ENCODE data around the gene RAB10. TPM values are rescaled to one million over a fixed set of nuclear protein-coding genes. Genes with fewer than 3 reads are reported as not detected.
"Not testable (repeated sequence)": the region's sequence is repeated elsewhere in the genome, so short reads cannot be mapped to it uniquely, and the experiment has no call there.

RAB10 gene
- total RNA-seq, 1 donor from 2014 or later: 181 TPM

- H3K36me3 ChIP-seq: no peaks in the 10 kb centered on the region
- peaks cover under 1 to 5% of the 10 kb centered on the region in 2 donors for H3K4me1 ChIP-seq
- no peaks in the 10 kb centered on the region for H3K9me3 ChIP-seq
- H3K27me3 ChIP-seq: no peaks in the 10 kb centered on the region
- DNase-seq (ENCODE audit: low spot score in 2 of 2): no peak
- H3K4me3 ChIP-seq: no peak overlapping the region
- intact Hi-C loops (cut with DNase I): no loop called here
- TF ChIP-seq CTCF (IDR thresholded peaks at IDR 0.05): no peak
- H3K27ac ChIP-seq: no peak overlapping the region
These were observed 40.8 kb upstream of the RAB10 start for GRCh38 chr2:25993049-25993448.

DNA sequence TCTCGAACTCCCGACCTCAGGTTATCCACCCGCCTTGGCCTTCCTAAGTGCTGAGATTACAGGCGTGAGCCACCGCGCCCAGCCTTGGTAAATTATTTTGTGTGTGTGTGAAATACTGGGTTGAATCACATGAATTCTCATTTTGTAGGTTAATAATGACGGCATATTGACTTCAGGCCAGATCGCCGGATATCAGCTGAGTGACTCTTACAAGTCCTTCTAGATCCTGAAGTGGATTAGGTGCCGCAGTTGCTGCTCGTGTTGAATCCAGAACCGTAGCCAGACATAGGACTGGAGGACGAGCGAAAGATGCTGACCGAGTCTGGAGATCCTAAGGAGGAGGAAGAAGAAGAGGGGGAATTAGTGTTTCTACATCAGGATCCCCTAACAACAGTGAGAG lies 39.4 kb upstream of the RAB10 start:
- no peak for TF ChIP-seq CTCF (IDR thresholded peaks at IDR 0.05)
- DNase-seq (ENCODE audit: low spot score in 2 of 2): no peak
- H3K9me3 ChIP-seq: no peaks in the 10 kb centered on the region
- intact Hi-C loops (cut with DNase I): no loop called here
- no peak overlapping the region for H3K27ac ChIP-seq
- peaks cover 7 to 12% of the 10 kb centered on the region in 2 donors for H3K4me1 ChIP-seq
- no peaks in the 10 kb centered on the region for H3K27me3 ChIP-seq
- no peaks in the 10 kb centered on the region for H3K36me3 ChIP-seq
- H3K4me3 ChIP-seq: no peak overlapping the region

GRCh38 chr2:25996844-25997243 lies 37.0 kb upstream of the RAB10 start:
- no peak for TF ChIP-seq CTCF (IDR thresholded peaks at IDR 0.05)
- Histone ChIP-seq H3K36me3 (no peaks in the 10 kb centered on the region), H3K27me3 (no peaks in the 10 kb centered on the region), H3K27ac (peak overlapping the region; percentile 14 to 45), H3K4me3 (no peak overlapping the region), H3K4me1 (peaks cover 19 to 29% of the 10 kb centered on the region in 2 donors), H3K9me3 (no peaks in the 10 kb centered on the region)
- no peak for DNase-seq (ENCODE audit: low spot score in 2 of 2)
- intact Hi-C loops (cut with DNase I): loop anchor here (1.0 kb wide), 1 partner anchor 37 kb away; the partner anchor contains the start of gene RAB10

DNA sequence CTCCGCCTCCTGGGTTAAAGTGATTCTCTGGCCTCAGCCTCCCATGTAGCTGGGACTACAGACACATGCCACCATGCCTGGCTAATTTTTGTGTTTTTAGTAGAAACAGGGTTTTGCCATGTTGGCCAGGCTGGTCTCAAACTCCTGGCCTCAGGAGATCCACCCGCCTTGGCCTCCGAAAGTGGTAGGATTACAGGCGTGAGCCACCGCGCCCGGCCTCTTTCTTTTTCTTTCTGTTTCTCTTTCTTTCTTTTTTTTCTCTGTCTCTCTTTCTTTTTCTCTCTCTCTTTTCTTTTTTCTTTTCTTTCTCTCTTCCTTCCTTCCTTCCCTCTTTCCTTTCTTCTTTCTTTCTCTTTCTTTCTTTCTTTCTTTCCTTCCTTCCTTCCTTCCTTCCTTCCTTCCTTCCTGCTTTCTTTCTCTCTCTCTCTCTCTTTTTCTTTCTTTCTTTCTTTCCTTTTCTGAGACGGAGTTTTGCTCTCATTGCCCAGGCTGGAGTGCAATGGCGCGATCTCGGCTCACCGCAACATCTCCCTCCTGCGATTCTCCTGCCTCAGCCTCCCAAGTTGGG lies 35.0 kb upstream of the RAB10 start:
- intact Hi-C loops (cut with DNase I); H3K36me3 ChIP-seq; H3K4me3 ChIP-seq; H3K27me3 ChIP-seq; DNase-seq (ENCODE audit: low spot score in 2 of 2); H3K9me3 ChIP-seq: not testable (repeated sequence)
- Histone ChIP-seq H3K27ac (peak overlapping the region in 1 of 2 donors; percentile 65), H3K4me1 (peaks cover 21 to 35% of the 10 kb centered on the region in 2 donors)

DNA sequence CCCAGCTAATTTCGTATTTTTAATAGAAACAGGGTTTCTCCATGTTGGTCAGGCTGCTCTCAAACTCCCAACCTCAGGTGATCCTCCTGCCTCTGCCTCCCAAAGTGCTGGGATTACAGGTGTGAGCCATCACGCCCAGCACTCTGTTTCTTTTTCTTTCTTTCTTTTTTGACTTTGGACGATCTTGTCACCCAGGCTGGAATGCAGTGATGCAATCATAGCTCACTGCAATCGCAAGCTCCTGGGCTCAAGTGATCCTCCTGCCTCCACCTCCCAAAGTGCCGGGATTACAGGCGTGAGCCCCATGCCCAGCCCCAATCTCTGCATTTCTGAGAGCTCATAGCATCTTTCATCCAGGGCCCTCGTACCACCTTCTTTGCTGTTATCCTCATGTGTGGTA lies 34.5 kb upstream of the RAB10 start:
- H3K27me3 ChIP-seq; H3K4me3 ChIP-seq; H3K36me3 ChIP-seq; H3K9me3 ChIP-seq; H3K27ac ChIP-seq; intact Hi-C loops (cut with DNase I); DNase-seq (ENCODE audit: low spot score in 2 of 2): not testable (repeated sequence)
- peaks cover 21 to 35% of the 10 kb centered on the region in 2 donors for H3K4me1 ChIP-seq

- Histone ChIP-seq H3K4me1 (peaks cover 21 to 35% of the 10 kb centered on the region in 2 donors), H3K27me3 (no peaks in the 10 kb centered on the region), H3K36me3 (no peaks in the 10 kb centered on the region), H3K9me3 (no peaks in the 10 kb centered on the region), H3K4me3 (no peak overlapping the region), H3K27ac (peak overlapping the region in 1 of 2 donors; percentile 78)
- no peak for TF ChIP-seq CTCF (IDR thresholded peaks at IDR 0.05)
- intact Hi-C loops (cut with DNase I): loop anchor here (1.0 to 2.0 kb wide), 2 partner anchors 18 to 33 kb away; no protein-coding TSS in a partner anchor
- DNase-seq (ENCODE audit: low spot score in 2 of 2): peak; percentile 49 to 81
These were observed 33.3 kb upstream of the RAB10 start for GRCh38 chr2:26000561-26001082.

Data from ascending aorta (tissue), 2 donors.